Type B pancreatic cell (in vitro differentiated cells): ENCODE measurements around the gene TCF12. TPM values are rescaled to one million over a fixed set of nuclear protein-coding genes. Genes with fewer than 3 reads are reported as not detected.

Experiments
- DNase-seq: peaks from one replicate; pipeline ENCODE4 v3.0.0; 2021; ENCODE audit warnings: mixed read lengths; ENCODE audit not compliant: unreplicated experiment; ENCODE audit errors: extremely low spot score
- H3K27ac Mint-ChIP-seq: 2 replicates; pipeline ENCODE4 v1.8.0; 2021; ENCODE audit warnings: mild to moderate bottlenecking, mixed read lengths
- H3K27me3 Mint-ChIP-seq: 2 replicates; pipeline ENCODE4 v1.8.0; 2021; ENCODE audit warnings: mixed read lengths
- H3K36me3 Mint-ChIP-seq: 2 replicates; pipeline ENCODE4 v1.8.0; 2021; ENCODE audit warnings: mixed read lengths
- H3K4me1 Mint-ChIP-seq: one replicate; pipeline ENCODE4 v1.8.0; 2021; ENCODE audit warnings: mixed read lengths; ENCODE audit not compliant: unreplicated experiment
- H3K4me3 Mint-ChIP-seq: 2 replicates; pipeline ENCODE4 v1.8.0; 2021; ENCODE audit warnings: mild to moderate bottlenecking, mixed read lengths
- H3K9me3 Mint-ChIP-seq: 2 replicates; pipeline ENCODE4 v1.8.0; 2021; ENCODE audit warnings: mixed read lengths
- total RNA-seq: library from RNA; stranded (reverse); gene quantifications from 2 replicates; pipeline ENCODE4 v1.2.1, GENCODE V29; 2021; ENCODE audit warnings: low replicate concordance
- TF ChIP-seq, protein P1 (sequence below): fragments of 200-600 bp; sonication (generic); conservative IDR thresholded peaks from 2 replicates; pipeline ENCODE4 v1.5.0; 2021; ENCODE audit warnings: antibody characterized with exemption, mild to moderate bottlenecking

The TCF12 gene
- total RNA-seq, 1 donor from 2014 or later, result 153 TPM

DNA sequence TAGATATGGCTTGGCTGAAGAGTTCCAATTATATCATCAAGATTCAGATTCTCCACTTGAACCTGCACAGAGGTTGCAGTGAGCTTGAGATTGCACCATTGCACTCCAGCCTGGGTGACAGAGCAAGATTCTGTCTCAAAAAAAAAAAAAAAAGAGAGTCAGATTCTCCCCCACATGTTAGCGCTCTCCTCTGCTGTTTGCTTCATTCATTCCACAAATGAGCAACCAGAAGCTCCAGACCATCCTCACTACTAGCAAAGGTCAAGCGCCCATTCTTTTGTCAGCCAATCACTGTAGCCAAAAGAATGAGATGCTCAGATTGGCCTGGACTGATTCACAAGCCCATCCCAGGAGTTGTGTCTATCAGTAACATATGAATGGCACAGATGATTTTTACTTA lies 28.4 kb upstream of the TCF12 start:
- DNase-seq, result no peak
- Mint-ChIP-seq H3K36me3 (peaks cover 10% of the 10 kb centered on the region), H3K4me3 (no peak overlapping the region), H3K4me1 (peaks cover 43% of the 10 kb centered on the region), H3K9me3 (no peaks in the 10 kb centered on the region), H3K27ac (no peak overlapping the region), H3K27me3 (no peaks in the 10 kb centered on the region)
- TF ChIP-seq, protein P1, sequence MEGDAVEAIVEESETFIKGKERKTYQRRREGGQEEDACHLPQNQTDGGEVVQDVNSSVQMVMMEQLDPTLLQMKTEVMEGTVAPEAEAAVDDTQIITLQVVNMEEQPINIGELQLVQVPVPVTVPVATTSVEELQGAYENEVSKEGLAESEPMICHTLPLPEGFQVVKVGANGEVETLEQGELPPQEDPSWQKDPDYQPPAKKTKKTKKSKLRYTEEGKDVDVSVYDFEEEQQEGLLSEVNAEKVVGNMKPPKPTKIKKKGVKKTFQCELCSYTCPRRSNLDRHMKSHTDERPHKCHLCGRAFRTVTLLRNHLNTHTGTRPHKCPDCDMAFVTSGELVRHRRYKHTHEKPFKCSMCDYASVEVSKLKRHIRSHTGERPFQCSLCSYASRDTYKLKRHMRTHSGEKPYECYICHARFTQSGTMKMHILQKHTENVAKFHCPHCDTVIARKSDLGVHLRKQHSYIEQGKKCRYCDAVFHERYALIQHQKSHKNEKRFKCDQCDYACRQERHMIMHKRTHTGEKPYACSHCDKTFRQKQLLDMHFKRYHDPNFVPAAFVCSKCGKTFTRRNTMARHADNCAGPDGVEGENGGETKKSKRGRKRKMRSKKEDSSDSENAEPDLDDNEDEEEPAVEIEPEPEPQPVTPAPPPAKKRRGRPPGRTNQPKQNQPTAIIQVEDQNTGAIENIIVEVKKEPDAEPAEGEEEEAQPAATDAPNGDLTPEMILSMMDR, result no peak

DNA sequence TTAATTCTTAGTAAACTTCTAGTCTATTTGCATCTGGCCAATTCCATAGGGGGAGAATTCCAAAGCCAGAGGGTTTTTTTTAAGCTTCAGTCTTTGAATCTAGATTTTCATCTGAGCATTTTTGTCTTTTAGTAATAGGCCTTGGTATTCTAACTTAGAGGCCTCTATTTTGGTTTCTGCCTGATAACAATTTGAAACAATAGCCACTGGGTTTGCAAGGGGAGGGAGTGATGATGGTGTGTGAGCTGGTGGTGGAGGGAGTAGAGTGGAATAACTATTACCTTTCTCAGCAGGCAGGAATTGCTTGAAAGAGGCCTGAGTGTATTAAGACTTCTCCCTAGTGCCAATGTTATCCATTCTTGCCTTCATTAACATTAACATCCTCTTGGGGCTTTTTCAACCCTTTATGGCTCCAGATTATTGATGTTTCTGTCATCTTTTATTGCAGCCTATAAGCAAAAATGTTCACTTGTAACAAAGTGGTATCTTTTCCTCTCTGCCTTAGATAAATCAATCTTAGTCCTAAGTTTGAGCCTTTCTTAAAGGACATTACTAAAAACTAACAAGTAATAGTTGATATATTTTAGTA lies 26.5 kb upstream of the TCF12 start:
- H3K9me3 Mint-ChIP-seq, result no peaks in the 10 kb centered on the region
- peaks cover 37% of the 10 kb centered on the region for H3K4me1 Mint-ChIP-seq
- peak overlapping the region; percentile 7 for H3K4me3 Mint-ChIP-seq
- no peak overlapping the region for H3K27ac Mint-ChIP-seq
- H3K36me3 Mint-ChIP-seq, result peaks cover 4% of the 10 kb centered on the region
- DNase-seq, result no peak
- H3K27me3 Mint-ChIP-seq, result no peaks in the 10 kb centered on the region
- TF ChIP-seq, protein P1, result no peak

GRCh38 chr15:56892659-56893363 lies 25.6 kb upstream of the TCF12 start:
- no peaks in the 10 kb centered on the region for H3K27me3 Mint-ChIP-seq
- no peak for DNase-seq
- peaks cover 33% of the 10 kb centered on the region for H3K4me1 Mint-ChIP-seq
- TF ChIP-seq, protein P1, result no peak
- H3K9me3 Mint-ChIP-seq, result no peaks in the 10 kb centered on the region
- H3K27ac Mint-ChIP-seq, result no peak overlapping the region
- H3K4me3 Mint-ChIP-seq, result no peak overlapping the region
- H3K36me3 Mint-ChIP-seq, result peaks cover 4% of the 10 kb centered on the region

DNA sequence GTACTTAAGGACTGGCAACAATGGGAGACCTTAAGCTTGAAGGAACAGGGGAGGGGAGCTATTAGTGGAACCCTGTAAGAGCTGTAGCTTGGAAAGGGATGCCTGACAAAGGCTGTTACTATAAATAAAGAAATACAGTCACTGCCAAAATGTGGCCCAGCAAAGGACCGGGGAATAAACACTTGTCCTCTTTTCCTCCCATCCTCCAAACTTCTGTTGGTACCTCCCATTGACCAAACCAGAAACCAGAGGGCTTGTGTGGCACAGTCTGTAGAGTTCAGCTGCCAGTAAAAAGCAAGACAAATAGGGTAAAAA lies 25.1 kb upstream of the TCF12 start:
- Mint-ChIP-seq H3K27me3 (no peaks in the 10 kb centered on the region), H3K4me3 (no peak overlapping the region), H3K4me1 (peaks cover 28% of the 10 kb centered on the region), H3K36me3 (peaks cover 4% of the 10 kb centered on the region), H3K9me3 (no peaks in the 10 kb centered on the region), H3K27ac (no peak overlapping the region)
- no peak for DNase-seq
- TF ChIP-seq, protein P1, result no peak

DNA sequence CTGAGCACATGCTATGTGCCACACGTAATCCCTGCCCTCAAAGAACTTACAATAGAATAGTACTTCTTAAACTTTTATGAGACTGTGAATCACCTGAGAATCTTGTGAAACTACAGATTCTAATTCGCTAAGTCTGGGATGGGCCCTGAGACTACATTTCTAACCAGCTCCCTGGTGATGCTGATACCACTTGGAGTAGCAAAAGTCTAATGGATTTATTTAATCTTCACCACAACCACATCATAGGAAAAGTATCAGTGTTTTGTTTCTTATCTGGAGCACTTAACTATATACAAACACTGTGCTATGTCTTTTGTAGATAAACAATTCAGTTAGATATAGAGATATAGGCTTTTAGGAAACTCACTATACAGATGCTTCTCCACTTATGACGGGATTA lies 23.8 kb upstream of the TCF12 start:
- no peak for DNase-seq
- H3K9me3 Mint-ChIP-seq, result no peaks in the 10 kb centered on the region
- TF ChIP-seq, protein P1, result no peak
- H3K36me3 Mint-ChIP-seq, result peaks cover 4% of the 10 kb centered on the region
- H3K27me3 Mint-ChIP-seq, result no peaks in the 10 kb centered on the region
- peaks cover 20% of the 10 kb centered on the region for H3K4me1 Mint-ChIP-seq
- no peak overlapping the region for H3K27ac Mint-ChIP-seq
- H3K4me3 Mint-ChIP-seq, result no peak overlapping the region
